Caco-2 (cell line): Measurements from ENCODE around the gene DENND2C. TPM values are rescaled to one million over a fixed set of nuclear protein-coding genes. Genes with fewer than 3 reads are reported as not detected.

ENCODE experiments used
- BruUV-seq: library from RNA; stranded (reverse); fragments of 400-500 nt; replicated peaks from 2 replicates; lab custom pipeline; 2021; lab: Mats Ljungman, UMichigan
- CTCF ChIA-PET: fragments of 300-600 bp; sonication (Branson Sonifier 250); formaldehyde crosslinking; loops from one replicate; lab custom pipeline; 2022; ENCODE audit warnings: antibody characterized with exemption; lab: Charles Lee
- POLR2A ChIA-PET: fragments of 300-600 bp; sonication (Branson Sonifier 250); formaldehyde crosslinking; loops from one replicate; lab custom pipeline; 2022; ENCODE audit warnings: antibody characterized with exemption; lab: Charles Lee
- DNase-seq, 2 experiments: peaks; one replicate each; pipeline versions ENCODE4 v3.0.0 to v3.0.0-alpha.2; 2020 to 2022
- H3K27me3 ChIP-seq: replicated peaks from 2 replicates; pipeline ENCODE4 v1.6.0; 2011; ENCODE audit warnings: low read length; ENCODE audit not compliant: control insufficient read depth, insufficient read depth
- H3K36me3 ChIP-seq: 2 replicates; pipeline ENCODE4 v1.5.1; 2011; ENCODE audit warnings: low read length; ENCODE audit not compliant: control insufficient read depth, insufficient read depth
- H3K4me1 ChIP-seq: fragments of 250-450 bp; sonication (Bioruptor Pico); 2 replicates; pipeline ENCODE4 v1.5.1; 2020; ENCODE audit warnings: mild to moderate bottlenecking
- H3K4me3 ChIP-seq: 2 replicates; pipeline ENCODE4 v1.5.1; 2011; ENCODE audit warnings: low read depth, mild to moderate bottlenecking, control low read depth, low read length
- H3K9me3 ChIP-seq: fragments of 250-450 bp; sonication (Bioruptor Pico); 2 replicates; pipeline ENCODE4 v1.5.1; 2020; ENCODE audit warnings: mild to moderate bottlenecking, moderate library complexity
- H3K27ac Mint-ChIP-seq: one replicate; pipeline ENCODE4 v1.8.0; 2022; ENCODE audit warnings: mixed read lengths; ENCODE audit not compliant: unreplicated experiment
- H3K27me3 Mint-ChIP-seq: one replicate; pipeline ENCODE4 v1.8.0; 2022; ENCODE audit warnings: mixed read lengths; ENCODE audit not compliant: insufficient read depth, unreplicated experiment
- H3K36me3 Mint-ChIP-seq: one replicate; pipeline ENCODE4 v1.8.0; 2022; ENCODE audit warnings: mild to moderate bottlenecking, mixed read lengths; ENCODE audit not compliant: insufficient read depth, unreplicated experiment
- H3K4me1 Mint-ChIP-seq: one replicate; pipeline ENCODE4 v1.8.0; 2022; ENCODE audit warnings: low read depth, mixed read lengths; ENCODE audit not compliant: unreplicated experiment
- H3K4me3 Mint-ChIP-seq: one replicate; pipeline ENCODE4 v1.8.0; 2022; ENCODE audit warnings: mild to moderate bottlenecking, moderate library complexity, mixed read lengths; ENCODE audit not compliant: unreplicated experiment
- H3K9me3 Mint-ChIP-seq: one replicate; pipeline ENCODE4 v1.8.0; 2022; ENCODE audit warnings: mixed read lengths; ENCODE audit not compliant: unreplicated experiment
- intact Hi-C: fragments of 100-400 bp; cut with micrococcal nuclease; formaldehyde crosslinking; loops from one replicate; pipeline ENCODE4 v1.10.0; 2022; ENCODE audit not compliant: unreplicated experiment
- total RNA-seq: library from RNA; stranded (reverse); gene quantifications from 2 replicates; pipeline ENCODE4 v1.2.3, GENCODE V29; 2022
- TF ChIP-seq, protein P1 (sequence below), 2 experiments: fragments of 200-600 bp in 1 of 2; IDR thresholded peaks; 1 replicate in 1 of 2; 2 replicates in 1 of 2; pipeline versions ENCODE4 v1.5.1 to v1.8.0; 2011 to 2022; ENCODE audit warnings: antibody characterized with exemption in 1 of 2, control low read depth in 1 of 2, inconsistent platforms in 1 of 2, low read depth in 1 of 2, low read length in 1 of 2, mild to moderate bottlenecking in 1 of 2, moderate library complexity in 1 of 2; ENCODE audit not compliant: insufficient read depth in 1 of 2, severe bottlenecking in 1 of 2, unreplicated experiment in 1 of 2

Gene DENND2C
- total RNA-seq, 1 experiment from 2014 or later: 1.1 TPM

DNA sequence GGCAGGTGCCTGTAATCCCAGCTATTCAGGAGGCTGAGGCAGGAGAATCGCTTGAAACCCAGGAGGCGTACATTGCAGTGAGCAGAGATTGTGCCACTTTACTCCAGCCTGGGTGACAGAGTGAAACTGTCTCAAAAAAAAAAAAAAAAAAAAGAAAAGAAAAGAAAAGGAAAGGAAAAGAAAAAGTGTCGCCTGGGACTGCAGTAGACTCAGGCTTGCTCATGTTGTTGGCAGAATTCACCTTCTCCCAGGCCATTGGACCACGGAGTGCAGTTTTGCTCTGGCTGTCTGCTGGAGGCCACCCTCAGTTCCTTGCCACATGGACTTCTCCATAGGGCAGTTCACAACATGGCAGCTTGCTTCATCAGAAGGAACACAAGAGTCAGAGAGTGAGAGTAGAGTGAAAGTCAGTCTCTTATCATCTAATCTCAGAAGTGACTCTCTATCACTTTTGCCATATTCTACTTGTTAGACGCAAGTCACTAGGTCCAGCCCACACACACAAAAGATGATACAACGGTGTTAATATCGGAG, 117.7 kb downstream of the DENND2C start:
- BruUV-seq: no TSS peak
- Histone ChIP-seq H3K9me3 (no peaks in the 10 kb centered on the region), H3K4me1 (0 out of 2 replicates have a peak, but pooled peaks cover 6% of the 10 kb centered on the region), H3K36me3 (no peaks in the 10 kb centered on the region), H3K4me3 (no peak overlapping the region), H3K27me3 (no peaks in the 10 kb centered on the region)
- Mint-ChIP-seq H3K27ac (no peak overlapping the region), H3K36me3 (no peaks in the 10 kb centered on the region), H3K27me3 (no peaks in the 10 kb centered on the region), H3K4me3 (no peak overlapping the region), H3K4me1 (peaks cover 6% of the 10 kb centered on the region), H3K9me3 (no peaks in the 10 kb centered on the region)
- CTCF ChIA-PET: no interaction called here
- POLR2A ChIA-PET: no interaction called here
- no peak for DNase-seq
- TF ChIP-seq, protein P1, sequence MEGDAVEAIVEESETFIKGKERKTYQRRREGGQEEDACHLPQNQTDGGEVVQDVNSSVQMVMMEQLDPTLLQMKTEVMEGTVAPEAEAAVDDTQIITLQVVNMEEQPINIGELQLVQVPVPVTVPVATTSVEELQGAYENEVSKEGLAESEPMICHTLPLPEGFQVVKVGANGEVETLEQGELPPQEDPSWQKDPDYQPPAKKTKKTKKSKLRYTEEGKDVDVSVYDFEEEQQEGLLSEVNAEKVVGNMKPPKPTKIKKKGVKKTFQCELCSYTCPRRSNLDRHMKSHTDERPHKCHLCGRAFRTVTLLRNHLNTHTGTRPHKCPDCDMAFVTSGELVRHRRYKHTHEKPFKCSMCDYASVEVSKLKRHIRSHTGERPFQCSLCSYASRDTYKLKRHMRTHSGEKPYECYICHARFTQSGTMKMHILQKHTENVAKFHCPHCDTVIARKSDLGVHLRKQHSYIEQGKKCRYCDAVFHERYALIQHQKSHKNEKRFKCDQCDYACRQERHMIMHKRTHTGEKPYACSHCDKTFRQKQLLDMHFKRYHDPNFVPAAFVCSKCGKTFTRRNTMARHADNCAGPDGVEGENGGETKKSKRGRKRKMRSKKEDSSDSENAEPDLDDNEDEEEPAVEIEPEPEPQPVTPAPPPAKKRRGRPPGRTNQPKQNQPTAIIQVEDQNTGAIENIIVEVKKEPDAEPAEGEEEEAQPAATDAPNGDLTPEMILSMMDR (IDR thresholded peaks at IDR 0.05; ENCODE audit: insufficient read depth in 1 of 2, low read depth in 1 of 2, low read length in 1 of 2, severe bottlenecking in 1 of 2, unreplicated experiment in 1 of 2): no peak
- intact Hi-C loops: no loop called here

GRCh38 chr1:114551400-114551799, 118.4 kb downstream of the DENND2C start:
- peak; percentile 16 to 45 for DNase-seq
- Histone ChIP-seq H3K27me3 (no peaks in the 10 kb centered on the region), H3K36me3 (no peaks in the 10 kb centered on the region), H3K9me3 (no peaks in the 10 kb centered on the region), H3K4me3 (no peak overlapping the region), H3K4me1 (0 out of 2 replicates have a peak, but pooled peaks cover 6% of the 10 kb centered on the region)
- H3K27me3 Mint-ChIP-seq: no peaks in the 10 kb centered on the region
- BruUV-seq: no TSS peak
- no peak overlapping the region for H3K27ac Mint-ChIP-seq
- TF ChIP-seq, protein P1 (IDR thresholded peaks at IDR 0.05; ENCODE audit: insufficient read depth in 1 of 2, low read depth in 1 of 2, low read length in 1 of 2, severe bottlenecking in 1 of 2, unreplicated experiment in 1 of 2): no peak
- H3K36me3 Mint-ChIP-seq: no peaks in the 10 kb centered on the region
- H3K9me3 Mint-ChIP-seq: no peaks in the 10 kb centered on the region
- intact Hi-C loops: no loop called here
- H3K4me1 Mint-ChIP-seq: peaks cover 8% of the 10 kb centered on the region
- POLR2A ChIA-PET: interaction anchor here (0.6 kb wide), 5 partner anchors 8 to 1309 kb away, joined by 4 to 5 read pairs (median 5); no protein-coding TSS in a partner anchor
- CTCF ChIA-PET: interaction anchor here (0.6 to 0.7 kb wide), 3 partner anchors 98 to 204 kb away, joined by 3 read pairs; no protein-coding TSS in a partner anchor
- H3K4me3 Mint-ChIP-seq: no peak overlapping the region

GRCh38 chr1:114550336-114550735, 119.5 kb downstream of the DENND2C start:
- peaks cover 18% of the 10 kb centered on the region for H3K4me1 Mint-ChIP-seq
- Histone ChIP-seq H3K27me3 (no peaks in the 10 kb centered on the region), H3K9me3 (no peaks in the 10 kb centered on the region), H3K4me3 (no peak overlapping the region), H3K36me3 (no peaks in the 10 kb centered on the region), H3K4me1 (0 out of 2 replicates have a peak, but pooled peaks cover 6% of the 10 kb centered on the region)
- no peaks in the 10 kb centered on the region for H3K36me3 Mint-ChIP-seq
- no peaks in the 10 kb centered on the region for H3K27me3 Mint-ChIP-seq
- POLR2A ChIA-PET: interaction anchor here (0.6 kb wide), 1 partner anchor 40 kb away, joined by 5 read pairs; the partner anchor contains the start of gene TRIM33
- TF ChIP-seq, protein P1 (IDR thresholded peaks at IDR 0.05; ENCODE audit: insufficient read depth in 1 of 2, low read depth in 1 of 2, low read length in 1 of 2, severe bottlenecking in 1 of 2, unreplicated experiment in 1 of 2): no peak
- no peak overlapping the region for H3K27ac Mint-ChIP-seq
- H3K4me3 Mint-ChIP-seq: no peak overlapping the region
- CTCF ChIA-PET: no interaction called here
- H3K9me3 Mint-ChIP-seq: no peaks in the 10 kb centered on the region
- no peak for DNase-seq
- intact Hi-C loops: no loop called here
- no TSS peak for BruUV-seq
